NCI-H748 (cell line): ENCODE measurements around the gene SLC7A10.
"Not testable (repeated sequence)": the region's sequence is repeated elsewhere in the genome, so short reads cannot be mapped to it uniquely, and the experiment has no call there.

ENCODE experiments used
- DNase-seq: peaks from one replicate; lab custom pipeline; 2025; ENCODE audit not compliant: unreplicated experiment; lab: John Stamatoyannopoulos, UW

SLC7A10 gene

GRCh38 chr19:33186431-33187182 lies 39.0 kb downstream of the SLC7A10 start:
- no peak for DNase-seq

GRCh38 chr19:33177417-33177979 lies 48.2 kb downstream of the SLC7A10 start:
- peak; percentile 85 for DNase-seq

GRCh38 chr19:33176670-33177416 lies 48.8 kb downstream of the SLC7A10 start:
- DNase-seq: peak; percentile 100

- DNase-seq: peak; percentile 72
Observed at GRCh38 chr19:33175886-33176669, 49.6 kb downstream of the SLC7A10 start.

- DNase-seq: no peak
Observed at GRCh38 chr19:33175156-33175782, 50.4 kb downstream of the SLC7A10 start.

- no peak for DNase-seq
Observed at GRCh38 chr19:33174186-33174585, 51.5 kb downstream of the SLC7A10 start.

GRCh38 chr19:33171916-33172359 lies 53.7 kb downstream of the SLC7A10 start:
- no peak for DNase-seq

GRCh38 chr19:33171222-33171795 lies 54.3 kb downstream of the SLC7A10 start:
- no peak for DNase-seq

GRCh38 chr19:33168528-33168927 lies 57.1 kb downstream of the SLC7A10 start:
- DNase-seq: no peak

- no peak for DNase-seq
Observed at GRCh38 chr19:33167438-33167837, 58.2 kb downstream of the SLC7A10 start.

GRCh38 chr19:33166037-33166436 lies 59.6 kb downstream of the SLC7A10 start:
- DNase-seq: not testable (repeated sequence)

GRCh38 chr19:33163481-33163880 lies 62.2 kb downstream of the SLC7A10 start:
- DNase-seq: no peak

GRCh38 chr19:33161201-33161600 lies 64.4 kb downstream of the SLC7A10 start:
- no peak for DNase-seq

GRCh38 chr19:33159893-33160292 lies 65.8 kb downstream of the SLC7A10 start:
- no peak for DNase-seq

GRCh38 chr19:33159149-33159548 lies 66.5 kb downstream of the SLC7A10 start:
- DNase-seq: no peak
